HL-60 (cell line): ENCODE measurements around the gene RNF5.
A peak's percentile ranks its signal among the peaks of the same experiment; 100 is the strongest.
"Not testable (repeated sequence)": the region's sequence is repeated elsewhere in the genome, so short reads cannot be mapped to it uniquely, and the experiment has no call there.

Source experiments
- DNase-seq, 2 experiments: peaks; one replicate each; pipeline ENCODE4 v3.0.0-alpha.2; 2010 to 2020; ENCODE audit warnings: low read depth in 1 of 2, low spot score in 1 of 2
- H3K27ac ChIP-seq: fragments of 250-450 bp; sonication (Bioruptor Pico); replicated peaks from 2 replicates; pipeline ENCODE4 v1.5.1; 2020; ENCODE audit warnings: mild to moderate bottlenecking, moderate library complexity
- H3K27me3 ChIP-seq: fragments of 250-450 bp; sonication (Bioruptor Pico); 2 replicates; pipeline ENCODE4 v1.5.1; 2021; ENCODE audit warnings: mild to moderate bottlenecking, moderate library complexity; ENCODE audit not compliant: insufficient read depth, poor library complexity, severe bottlenecking
- H3K4me3 ChIP-seq: replicated peaks from 2 replicates; pipeline ENCODE4 v1.5.1; 2011; ENCODE audit warnings: mild to moderate bottlenecking, control low read depth, low read length; ENCODE audit not compliant: insufficient read depth
- GABPA ChIP-seq: IDR thresholded peaks from 2 replicates; pipeline ENCODE4 v1.6.1; 2012; ENCODE audit warnings: low read depth
- POLR2AphosphoS5 ChIP-seq: IDR thresholded peaks from 2 replicates; pipeline ENCODE4 v1.6.1; 2012; ENCODE audit warnings: low read depth
- REST ChIP-seq: IDR thresholded peaks from 2 replicates; pipeline ENCODE4 v1.6.1; 2012; ENCODE audit warnings: low read depth; ENCODE audit not compliant: insufficient replicate concordance
- SPI1 ChIP-seq: IDR thresholded peaks from 2 replicates; pipeline ENCODE4 v1.6.1; 2012; ENCODE audit warnings: low read depth, mild to moderate bottlenecking, borderline replicate concordance
- TF ChIP-seq, protein P1 (sequence below): IDR thresholded peaks from one replicate; pipeline ENCODE4 v1.5.1; 2011; ENCODE audit warnings: low read length, control low read depth, inconsistent platforms; ENCODE audit not compliant: insufficient read depth

Gene RNF5

GRCh38 chr6:32187009-32187709 is 9.0 kb downstream of the RNF5 start:
- no peaks in the 10 kb centered on the region for H3K27me3 ChIP-seq
- peak overlapping the region; percentile 43 for H3K27ac ChIP-seq
- no peak overlapping the region for H3K4me3 ChIP-seq
- no peak for DNase-seq
- TF ChIP-seq POLR2AphosphoS5 (no peak), REST (no peak), GABPA (no peak), SPI1 (peak; percentile 79)
- TF ChIP-seq, protein P1, sequence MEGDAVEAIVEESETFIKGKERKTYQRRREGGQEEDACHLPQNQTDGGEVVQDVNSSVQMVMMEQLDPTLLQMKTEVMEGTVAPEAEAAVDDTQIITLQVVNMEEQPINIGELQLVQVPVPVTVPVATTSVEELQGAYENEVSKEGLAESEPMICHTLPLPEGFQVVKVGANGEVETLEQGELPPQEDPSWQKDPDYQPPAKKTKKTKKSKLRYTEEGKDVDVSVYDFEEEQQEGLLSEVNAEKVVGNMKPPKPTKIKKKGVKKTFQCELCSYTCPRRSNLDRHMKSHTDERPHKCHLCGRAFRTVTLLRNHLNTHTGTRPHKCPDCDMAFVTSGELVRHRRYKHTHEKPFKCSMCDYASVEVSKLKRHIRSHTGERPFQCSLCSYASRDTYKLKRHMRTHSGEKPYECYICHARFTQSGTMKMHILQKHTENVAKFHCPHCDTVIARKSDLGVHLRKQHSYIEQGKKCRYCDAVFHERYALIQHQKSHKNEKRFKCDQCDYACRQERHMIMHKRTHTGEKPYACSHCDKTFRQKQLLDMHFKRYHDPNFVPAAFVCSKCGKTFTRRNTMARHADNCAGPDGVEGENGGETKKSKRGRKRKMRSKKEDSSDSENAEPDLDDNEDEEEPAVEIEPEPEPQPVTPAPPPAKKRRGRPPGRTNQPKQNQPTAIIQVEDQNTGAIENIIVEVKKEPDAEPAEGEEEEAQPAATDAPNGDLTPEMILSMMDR: no peak

- not testable (repeated sequence) for H3K4me3 ChIP-seq
Observed at GRCh38 chr6:32187725-32188380, 9.6 kb downstream of the RNF5 start.

GRCh38 chr6:32188381-32189068 is 10.3 kb downstream of the RNF5 start:
- TF ChIP-seq, protein P1: no peak
- TF ChIP-seq GABPA (no peak), REST (no peak), SPI1 (no peak), POLR2AphosphoS5 (no peak)
- Histone ChIP-seq H3K4me3 (peak overlapping the region; percentile 71), H3K27me3 (no peaks in the 10 kb centered on the region), H3K27ac (peak overlapping the region; percentile 95)
- DNase-seq: no peak

More at GRCh38 chr6:32187725-32188380, 9.6 kb downstream of the RNF5 start:
- not testable (repeated sequence) for H3K27me3 ChIP-seq, DNase-seq
- H3K27ac ChIP-seq: peak overlapping the region; percentile 95; the same call in 1 of the 2 replicates

GRCh38 chr6:32189069-32189741 is 11.0 kb downstream of the RNF5 start:
- TF ChIP-seq, protein P1: no peak
- 0 out of 2 replicates have a peak, but pooled peaks have one; percentile 5 for TF ChIP-seq POLR2AphosphoS5
- no peak for TF ChIP-seq SPI1
- TF ChIP-seq GABPA: no peak
- no peak for TF ChIP-seq REST
- H3K4me3 ChIP-seq: peak overlapping the region; percentile 71
- H3K27ac ChIP-seq: peak overlapping the region; percentile 95
- DNase-seq: no peak
- H3K27me3 ChIP-seq: no peaks in the 10 kb centered on the region
